NCI-H2171 (cell line): ENCODE data around the gene NTHL1.
A peak's percentile ranks its signal among the peaks of the same experiment; 100 is the strongest.
"Not testable (repeated sequence)": the region's sequence is repeated elsewhere in the genome, so short reads cannot be mapped to it uniquely, and the experiment has no call there.

Experiments
- DNase-seq: peaks from one replicate; lab custom pipeline; 2025; lab: John Stamatoyannopoulos, UW

The NTHL1 gene

GRCh38 chr16:2040787-2041522 lies 6.7 kb downstream of the NTHL1 start:
- DNase-seq = no peak

GRCh38 chr16:2040041-2040786 lies 7.4 kb downstream of the NTHL1 start:
- DNase-seq = no peak

GRCh38 chr16:2039274-2040031 lies 8.2 kb downstream of the NTHL1 start:
- DNase-seq = no peak

GRCh38 chr16:2038382-2039231 lies 9.0 kb downstream of the NTHL1 start:
- DNase-seq = no peak

- no peak for DNase-seq
Observed at GRCh38 chr16:2037647-2038381, 9.8 kb downstream of the NTHL1 start.

GRCh38 chr16:2037115-2037514 lies 10.5 kb downstream of the NTHL1 start:
- no peak for DNase-seq

- no peak for DNase-seq
Observed at GRCh38 chr16:2036200-2036966, 11.3 kb downstream of the NTHL1 start.

- DNase-seq = peak; percentile 71
Observed at GRCh38 chr16:2035431-2036199, 12.0 kb downstream of the NTHL1 start.

GRCh38 chr16:2034696-2035430 lies 12.8 kb downstream of the NTHL1 start:
- DNase-seq = no peak

GRCh38 chr16:2033909-2034695 lies 13.5 kb downstream of the NTHL1 start:
- DNase-seq = not testable (repeated sequence)

GRCh38 chr16:2033057-2033908 lies 14.4 kb downstream of the NTHL1 start:
- DNase-seq = no peak

GRCh38 chr16:2032285-2033056 lies 15.2 kb downstream of the NTHL1 start:
- no peak for DNase-seq

GRCh38 chr16:2031081-2031577 lies 16.5 kb downstream of the NTHL1 start:
- DNase-seq = no peak

GRCh38 chr16:2030036-2030435 lies 17.6 kb downstream of the NTHL1 start:
- DNase-seq = no peak

GRCh38 chr16:2029350-2029749 lies 18.3 kb downstream of the NTHL1 start:
- DNase-seq = no peak

GRCh38 chr16:2028620-2029220 lies 18.9 kb downstream of the NTHL1 start:
- DNase-seq = no peak
